DOHH2 (cell line): ENCODE measurements around the gene GNAO1.

Source experiments
- CTCF ChIP-seq: fragments of 200-600 bp; sonication (generic); IDR thresholded peaks from one replicate; pipeline ENCODE4 v1.5.1; 2014; ENCODE audit warnings: antibody characterized with exemption, mild to moderate bottlenecking, low read depth, low read length; ENCODE audit not compliant: poor library complexity, severe bottlenecking
- EZH2phosphoT487 ChIP-seq: fragments of 200-600 bp; sonication (generic); IDR thresholded peaks from 2 replicates; pipeline ENCODE4 v1.6.1; 2017; ENCODE audit warnings: borderline replicate concordance, mild to moderate bottlenecking, antibody characterized with exemption, low read length, moderate library complexity, mixed read lengths

DNA sequence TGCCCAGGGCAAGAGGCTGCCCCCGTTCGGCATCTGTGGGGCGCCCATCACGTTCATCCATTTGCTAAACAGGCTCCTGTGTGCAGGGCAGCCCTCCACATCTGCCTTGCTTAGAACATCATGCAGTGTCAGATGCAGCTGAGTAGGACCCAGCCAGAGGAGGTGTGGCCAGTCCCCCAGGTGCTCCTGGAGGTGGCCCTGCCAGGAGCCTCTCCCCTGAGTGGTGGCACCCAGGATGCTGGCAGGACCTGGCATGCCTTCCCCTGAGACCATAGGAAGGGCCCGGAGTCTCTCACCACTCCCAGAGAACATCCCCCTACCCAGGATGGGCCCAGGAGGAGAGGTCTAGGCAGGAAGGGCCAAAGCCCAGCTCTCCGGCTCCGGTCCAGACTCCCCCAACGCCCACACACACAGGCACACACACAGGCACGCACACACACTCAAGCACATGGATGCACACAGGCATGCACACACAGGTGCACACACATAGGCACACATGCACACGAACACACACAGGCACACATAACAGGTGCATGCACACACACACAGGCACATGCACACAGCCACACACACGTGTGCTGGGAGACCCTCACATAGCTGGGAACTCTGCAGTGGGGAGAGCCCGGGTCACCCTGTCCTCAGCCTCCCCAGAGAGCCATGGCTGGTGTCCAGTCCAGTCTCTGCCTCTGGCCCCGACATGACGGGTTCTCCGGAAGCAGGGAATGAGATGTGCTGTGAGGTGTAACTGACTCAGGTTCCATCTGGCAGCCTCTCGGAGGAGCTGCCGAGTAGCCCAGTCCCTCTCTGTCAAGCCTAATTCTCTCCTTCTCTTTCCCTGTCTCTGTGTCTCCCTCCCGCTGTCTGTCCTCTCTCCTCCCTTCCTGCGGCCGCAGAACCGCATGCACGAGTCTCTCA, 159.5 kb downstream of the GNAO1 start:
- TF ChIP-seq CTCF (no peak), EZH2phosphoT487 (no peak)
